D341Med (cell line): ENCODE measurements around the gene TRMT10C.
"Not testable (repeated sequence)": the region's sequence is repeated elsewhere in the genome, so short reads cannot be mapped to it uniquely, and the experiment has no call there.

Source experiments
- DNase-seq: peaks from one replicate; pipeline ENCODE4 v3.0.0; 2012; ENCODE audit warnings: low spot score

The TRMT10C gene

DNA sequence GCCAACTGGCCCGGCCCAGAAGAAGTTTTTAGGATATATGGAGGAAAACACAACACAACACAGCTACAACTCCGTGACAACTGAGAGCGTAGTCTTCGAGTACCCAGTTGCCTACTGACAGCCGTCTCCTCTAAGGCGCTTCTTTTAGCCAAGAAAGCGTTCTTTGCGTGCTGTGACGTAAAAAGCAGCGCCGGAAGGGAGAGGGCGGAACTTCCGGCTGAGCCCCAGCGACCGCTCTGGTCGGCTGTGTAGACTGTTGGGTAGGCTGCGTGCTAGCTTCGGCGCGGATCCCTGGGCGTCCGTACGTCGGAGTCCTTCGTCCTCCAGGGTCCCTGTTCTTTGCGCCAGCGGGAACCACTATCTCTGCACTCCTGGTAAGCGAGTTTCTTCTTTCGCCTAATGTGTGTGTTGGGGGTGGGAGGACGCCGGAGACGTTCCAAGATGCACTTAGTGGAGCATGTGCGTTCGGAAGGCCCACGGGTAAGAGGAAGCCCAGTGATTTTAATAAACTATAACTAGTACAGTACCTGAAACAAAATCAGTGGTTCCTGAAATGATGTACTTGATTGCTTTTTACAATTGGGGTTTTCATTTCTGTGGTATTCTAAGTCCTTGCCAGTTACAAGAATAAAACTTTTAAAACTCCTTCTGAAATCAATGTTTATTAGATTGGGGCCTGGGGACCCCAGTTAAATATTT lies at the start of gene TRMT10C:
Gene TRMT10C (plus strand): TSS at position 239 of the 699 bp plus-strand sequence. CDS start 2,914 bp downstream, outside the sequence.
- peak; percentile 94 for DNase-seq

- no peak for DNase-seq
Measured at GRCh38 chr3:101512396-101512645, 49.3 kb upstream of the TRMT10C start.

DNA sequence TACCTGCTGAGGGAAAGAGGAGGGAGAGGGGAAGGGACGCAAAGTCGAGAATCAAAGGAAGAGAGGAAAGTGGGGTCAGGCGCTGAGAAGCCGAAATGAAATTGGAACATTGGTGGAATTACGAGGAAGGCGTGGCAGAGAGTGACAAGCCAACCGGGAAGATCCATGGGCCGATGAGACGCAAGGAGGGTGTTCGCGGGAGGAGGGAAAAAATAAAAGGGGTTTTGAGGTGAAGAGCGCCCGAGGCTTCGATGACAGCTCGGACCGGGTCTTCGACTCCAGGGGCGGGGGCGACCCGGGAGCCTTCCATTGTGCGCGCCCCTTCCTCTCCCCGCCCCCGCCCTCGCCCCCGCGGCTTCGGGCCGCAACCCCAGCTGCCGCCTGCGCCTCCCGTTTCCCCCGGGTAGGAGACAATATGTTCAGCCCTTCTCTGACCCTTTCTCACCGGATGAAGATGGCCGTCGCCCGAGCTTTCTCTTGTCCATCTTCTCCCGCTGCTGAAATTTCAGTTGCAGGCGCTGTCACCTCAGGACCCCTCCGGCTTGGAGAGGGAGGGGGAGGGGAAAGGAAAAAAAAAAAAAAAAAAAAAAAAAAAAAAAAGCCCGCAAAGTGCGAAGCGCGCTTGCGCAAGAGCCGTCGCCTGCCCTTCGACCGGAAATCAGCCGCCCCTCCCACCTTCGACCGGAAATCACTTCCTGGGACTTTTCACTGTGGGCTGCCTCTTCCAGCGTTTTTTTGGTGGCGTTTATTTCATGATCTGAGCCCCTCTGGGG lies 48.8 kb upstream of the TRMT10C start, which contains the start of gene SENP7:
Gene SENP7 (minus strand): TSS at position 567 of the 773 bp plus-strand sequence. CDS start 82 bp downstream, at position 485.
- peak; percentile 94 for DNase-seq

DNA sequence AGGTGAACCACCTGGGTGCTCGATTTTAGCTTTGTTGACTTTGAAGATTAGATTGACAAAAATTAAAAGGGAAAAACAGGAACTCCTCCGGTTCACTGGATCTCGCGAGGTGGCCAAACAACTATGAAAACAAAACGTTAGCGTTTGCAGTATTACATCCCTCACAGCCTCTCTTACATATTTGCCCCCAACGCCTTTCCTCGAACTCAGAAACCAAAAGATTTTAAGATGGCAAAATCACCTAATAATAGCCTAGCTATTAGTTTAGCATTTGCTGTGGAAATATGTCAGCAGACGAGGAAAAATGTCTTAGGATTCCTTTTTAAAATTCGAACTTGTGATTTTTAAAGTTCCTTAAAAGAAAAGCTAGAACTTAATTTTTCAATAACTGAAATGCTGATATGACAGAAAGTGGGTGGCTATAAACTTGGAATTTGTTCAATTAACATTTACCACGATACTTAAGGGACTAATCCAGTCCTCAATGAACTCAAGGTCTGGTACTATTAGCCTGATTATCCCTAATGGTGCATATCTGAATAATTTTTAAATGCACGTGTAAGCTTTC lies 48.2 kb upstream of the TRMT10C start:
- no peak for DNase-seq

DNA sequence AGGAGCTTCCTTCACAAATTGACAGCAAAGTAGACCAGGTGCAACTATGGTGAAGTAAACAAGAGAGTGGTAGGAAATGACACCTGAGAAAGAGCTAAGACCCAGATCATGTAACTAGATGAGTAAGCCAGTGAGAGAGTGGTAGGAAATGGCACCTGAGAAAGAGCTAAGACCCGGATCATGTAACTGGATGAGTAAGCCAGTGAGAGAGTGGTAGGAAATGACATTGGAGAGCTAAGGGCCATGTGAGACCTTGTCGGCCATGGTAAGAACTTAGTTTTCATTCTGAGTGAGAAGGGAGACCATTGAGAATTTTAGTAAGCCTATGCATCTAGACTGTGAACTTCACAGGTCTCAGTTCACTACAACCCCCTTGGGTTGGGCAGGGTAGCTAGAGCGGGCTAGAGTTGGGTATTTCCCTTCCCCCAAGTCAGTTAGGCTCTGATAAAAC lies 43.2 kb upstream of the TRMT10C start:
- DNase-seq, result no peak

DNA sequence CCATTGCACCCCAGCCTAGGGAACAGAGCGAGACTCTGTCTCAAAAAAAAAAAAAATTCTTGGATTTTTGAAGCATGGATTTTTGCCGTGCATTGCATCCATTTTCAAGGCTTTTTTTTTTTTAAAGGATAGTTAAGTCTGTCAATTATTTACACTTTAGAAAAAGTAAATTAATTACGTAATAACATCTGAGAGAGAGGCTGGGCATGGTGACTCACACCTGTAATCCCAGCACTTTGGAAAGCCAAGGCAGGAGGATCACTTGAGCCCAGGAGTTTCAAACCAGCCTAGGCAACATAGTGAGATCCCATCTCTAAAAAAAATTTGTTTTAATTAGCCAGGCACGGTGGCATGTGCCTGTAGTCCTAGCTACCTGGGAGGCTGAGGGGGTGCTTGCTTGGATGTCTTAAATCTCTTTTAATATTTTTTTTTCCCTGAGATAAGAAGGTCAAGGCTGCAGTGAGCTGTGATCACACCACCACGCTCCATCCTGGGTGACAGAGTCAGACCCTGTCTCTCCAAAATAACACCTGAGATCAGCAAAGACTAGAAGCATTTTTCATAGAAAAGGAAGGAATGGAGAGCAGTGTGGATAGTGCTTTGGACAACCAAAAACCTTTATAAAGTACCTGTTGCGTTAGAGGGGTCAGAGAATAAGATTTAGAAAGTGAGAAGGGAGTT lies 41.8 kb upstream of the TRMT10C start:
- DNase-seq, result no peak

GRCh38 chr3:101521211-101521701 lies 40.4 kb upstream of the TRMT10C start:
- no peak for DNase-seq

- no peak for DNase-seq
Measured at GRCh38 chr3:101527441-101527840, 34.2 kb upstream of the TRMT10C start.

DNA sequence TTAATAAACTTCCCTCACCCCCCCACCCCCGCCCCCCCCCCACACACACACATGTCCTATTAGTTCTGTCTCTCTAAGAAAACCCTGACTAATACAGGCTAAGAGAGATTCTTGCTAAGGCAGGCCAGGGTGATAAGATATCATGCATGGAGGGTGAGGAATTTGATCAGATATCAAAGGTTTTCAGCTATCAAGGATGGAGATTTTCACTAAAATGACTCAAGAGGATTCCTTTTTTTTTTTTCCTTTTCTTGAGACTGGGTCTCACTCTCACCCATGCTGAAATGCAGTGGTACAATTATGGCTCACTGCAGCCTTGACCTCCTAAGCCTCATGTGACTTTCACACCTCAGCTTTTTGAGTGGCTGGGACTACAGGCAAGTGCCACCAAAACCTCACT lies 33.8 kb upstream of the TRMT10C start:
- DNase-seq, result no peak

GRCh38 chr3:101529816-101530685 lies 31.6 kb upstream of the TRMT10C start:
- DNase-seq, result no peak

GRCh38 chr3:101530686-101531047 lies 31.0 kb upstream of the TRMT10C start:
- no peak for DNase-seq

DNA sequence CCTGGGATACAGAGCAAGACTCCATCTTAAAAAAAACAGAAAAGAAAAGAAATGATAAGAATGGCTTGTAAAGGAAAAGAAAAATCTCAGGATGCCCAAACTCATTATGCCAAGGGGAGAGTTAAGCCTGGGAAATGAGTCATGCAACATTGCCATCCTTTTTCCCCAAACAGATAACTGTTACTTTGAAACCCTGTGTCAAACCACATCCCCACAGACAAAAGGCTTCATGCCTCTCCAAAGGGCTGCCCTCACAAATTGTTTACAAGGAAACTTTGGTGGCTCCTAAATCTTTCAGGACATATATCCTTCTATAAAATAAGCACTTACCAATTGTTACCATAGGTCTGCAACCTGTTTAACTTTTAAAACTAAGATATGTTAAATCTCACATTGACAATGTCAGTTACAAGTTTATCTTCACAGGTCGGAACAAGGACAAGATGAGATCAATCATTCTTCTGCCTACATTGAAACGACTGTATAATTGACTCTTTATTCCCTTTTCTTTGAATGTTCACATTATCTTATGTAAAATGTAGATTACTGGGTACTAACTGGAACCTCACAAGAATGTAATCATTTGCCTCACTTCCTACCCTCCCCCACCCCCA lies 30.1 kb upstream of the TRMT10C start:
- no peak for DNase-seq

GRCh38 chr3:101532783-101533602 lies 28.7 kb upstream of the TRMT10C start:
- no peak for DNase-seq

DNA sequence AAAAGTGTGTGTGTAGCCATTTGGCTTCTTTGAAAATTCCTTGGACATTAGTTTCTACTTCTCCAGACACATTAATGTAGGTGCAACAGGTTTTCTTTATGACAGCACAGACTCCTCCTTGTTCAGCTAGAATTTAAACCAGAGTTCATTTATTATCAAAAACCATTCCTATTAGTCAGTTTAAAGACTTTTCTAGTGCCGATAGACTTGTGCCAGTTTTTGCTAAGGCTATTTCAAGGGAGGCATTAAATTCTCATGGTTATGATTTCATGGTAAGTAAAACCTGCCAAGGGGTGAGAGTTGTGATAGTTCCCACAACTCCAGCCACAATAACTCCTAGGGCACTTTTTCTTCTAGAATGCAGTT lies 28.1 kb upstream of the TRMT10C start:
- DNase-seq, result no peak

DNA sequence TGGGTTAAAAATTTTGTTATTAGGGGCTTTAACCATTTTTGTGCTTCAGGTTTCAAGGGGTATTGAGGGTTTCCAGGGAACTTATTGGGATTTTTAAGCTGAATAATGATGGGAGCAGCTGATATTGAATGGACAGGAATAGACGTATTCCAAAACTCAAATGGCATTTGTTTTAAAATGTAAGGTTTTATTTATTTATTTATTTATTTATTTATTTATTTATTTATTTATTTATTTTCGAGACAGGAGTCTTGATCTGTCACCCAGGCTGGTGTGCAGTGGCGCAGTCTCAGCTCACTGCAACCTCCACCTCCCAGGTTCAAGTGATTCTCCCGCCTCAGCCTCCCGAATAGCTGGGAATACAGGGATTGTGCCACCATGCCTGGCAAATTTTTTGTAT lies 26.4 kb upstream of the TRMT10C start:
- no peak for DNase-seq

DNA sequence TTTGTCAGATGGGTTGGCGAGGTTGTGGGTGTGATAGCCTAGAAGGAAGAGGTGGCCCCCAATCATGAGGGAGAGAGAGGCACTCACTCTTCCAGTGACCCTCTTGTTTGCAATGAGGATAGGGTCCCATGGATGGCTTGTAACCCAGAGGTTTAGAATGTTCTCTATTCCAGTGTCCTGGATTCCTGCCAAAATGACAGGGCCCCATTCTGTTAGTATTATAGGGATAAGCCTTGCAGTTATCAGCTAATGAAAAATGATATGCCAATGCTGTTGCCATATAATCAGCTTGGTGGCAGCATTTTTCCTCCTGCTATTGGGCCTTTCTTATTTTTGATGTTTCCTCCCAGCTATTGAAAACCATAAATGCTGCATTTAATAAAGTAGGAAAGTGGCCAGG lies 25.4 kb upstream of the TRMT10C start:
- DNase-seq, result no peak

GRCh38 chr3:101536955-101537354 lies 24.7 kb upstream of the TRMT10C start:
- not testable (repeated sequence) for DNase-seq

DNA sequence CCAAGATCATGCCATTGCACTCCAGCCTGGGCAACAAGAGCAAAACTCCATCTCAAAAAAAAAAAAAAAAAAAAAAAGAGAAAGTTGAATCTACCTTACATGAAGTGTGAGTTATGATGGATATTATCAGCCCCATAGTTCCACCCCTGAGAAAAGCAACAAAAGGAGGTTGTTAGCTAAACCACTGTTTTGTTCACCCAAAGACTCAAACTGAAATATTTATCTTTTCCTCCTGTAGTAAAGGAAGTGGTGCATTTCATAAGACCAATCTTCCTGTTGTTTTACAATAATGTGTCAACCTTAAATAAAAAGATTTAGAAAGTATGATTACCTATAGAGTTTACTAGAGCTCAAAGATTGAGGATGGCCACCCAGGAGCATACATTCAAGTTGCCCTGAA lies 18.7 kb upstream of the TRMT10C start:
- DNase-seq, result no peak

GRCh38 chr3:101544161-101544850 lies 17.4 kb upstream of the TRMT10C start:
- DNase-seq, result no peak
